ENCODE measurements around the gene MYBPHL.

MYBPHL gene

DNA sequence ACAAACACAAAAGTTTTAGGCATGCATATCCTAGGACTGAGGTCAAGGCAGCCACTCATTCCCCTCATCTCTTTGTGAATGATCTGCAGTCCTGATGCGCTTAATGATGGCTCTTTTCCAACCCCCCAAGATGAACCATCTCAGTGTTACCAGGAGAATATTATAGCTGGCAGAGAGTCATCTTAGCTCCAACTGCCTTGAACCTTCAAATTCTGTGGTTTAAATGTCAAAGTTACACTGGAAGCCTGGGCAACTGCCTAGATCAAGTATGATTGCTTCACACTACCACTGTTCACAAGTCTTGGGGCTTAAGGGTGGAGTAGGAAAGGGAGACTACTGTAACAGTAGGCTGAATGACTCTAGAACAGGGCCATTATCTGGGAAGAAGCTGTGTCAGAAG is 8.0 kb upstream of the MYBPHL start:
- H3K27ac ChIP-seq (ENCODE audit: extremely low read depth, low read depth, low read length): no peak overlapping the region
- peaks cover 19 to 82% of the 10 kb centered on the region in 2 experiments; a peak in 2 of 3 replicates for H3K36me3 ChIP-seq (ENCODE audit: control insufficient read depth in 2 of 2, insufficient read depth in 1 of 2, low read length in 2 of 2)
- no peaks in the 10 kb centered on the region for H3K4me1 ChIP-seq (ENCODE audit: control insufficient read depth, insufficient read depth, low read length)
- POLR2A ChIA-PET: no interaction called here
- CTCF ChIA-PET: no interaction called here
- no peaks in the 10 kb centered on the region for H3K9me3 ChIP-seq (ENCODE audit: control insufficient read depth, insufficient read depth, low read depth, low read length)
- TF ChIP-seq ZNF24 (tag by site-specific recombination; IDR thresholded peaks at IDR 0.05) (no peak), GLI2 (tag by site-specific recombination; IDR thresholded peaks at IDR 0.05; ENCODE audit: borderline replicate concordance, low read depth) (no peak), ZNF132 (tag by site-specific recombination; IDR thresholded peaks at IDR 0.05; ENCODE audit: borderline replicate concordance) (no peak), MZF1 (tag by site-specific recombination; IDR thresholded peaks at IDR 0.05; ENCODE audit: borderline replicate concordance) (no peak), ZNF510 (tag by site-specific recombination; IDR thresholded peaks at IDR 0.05; ENCODE audit: insufficient replicate concordance) (no peak), ZNF776 (tag by site-specific recombination; IDR thresholded peaks at IDR 0.05; ENCODE audit: borderline replicate concordance) (no peak), ZNF701 (tag by site-specific recombination; IDR thresholded peaks at IDR 0.05) (no peak), ZNF791 (tag by site-specific recombination; IDR thresholded peaks at IDR 0.05) (no peak), ZNF677 (tag by site-specific recombination; IDR thresholded peaks at IDR 0.05) (no peak), GFI1B (tag by site-specific recombination; IDR thresholded peaks at IDR 0.05) (no peak), ZNF514 (tag by site-specific recombination; IDR thresholded peaks at IDR 0.05) (no peak), ZNF133 (tag by site-specific recombination; IDR thresholded peaks at IDR 0.05) (no peak), ZBTB17 (tag by site-specific recombination; IDR thresholded peaks at IDR 0.05) (no peak), ZBTB1 (tag by site-specific recombination; IDR thresholded peaks at IDR 0.05) (no peak)
- TF ChIP-seq, protein P1, sequence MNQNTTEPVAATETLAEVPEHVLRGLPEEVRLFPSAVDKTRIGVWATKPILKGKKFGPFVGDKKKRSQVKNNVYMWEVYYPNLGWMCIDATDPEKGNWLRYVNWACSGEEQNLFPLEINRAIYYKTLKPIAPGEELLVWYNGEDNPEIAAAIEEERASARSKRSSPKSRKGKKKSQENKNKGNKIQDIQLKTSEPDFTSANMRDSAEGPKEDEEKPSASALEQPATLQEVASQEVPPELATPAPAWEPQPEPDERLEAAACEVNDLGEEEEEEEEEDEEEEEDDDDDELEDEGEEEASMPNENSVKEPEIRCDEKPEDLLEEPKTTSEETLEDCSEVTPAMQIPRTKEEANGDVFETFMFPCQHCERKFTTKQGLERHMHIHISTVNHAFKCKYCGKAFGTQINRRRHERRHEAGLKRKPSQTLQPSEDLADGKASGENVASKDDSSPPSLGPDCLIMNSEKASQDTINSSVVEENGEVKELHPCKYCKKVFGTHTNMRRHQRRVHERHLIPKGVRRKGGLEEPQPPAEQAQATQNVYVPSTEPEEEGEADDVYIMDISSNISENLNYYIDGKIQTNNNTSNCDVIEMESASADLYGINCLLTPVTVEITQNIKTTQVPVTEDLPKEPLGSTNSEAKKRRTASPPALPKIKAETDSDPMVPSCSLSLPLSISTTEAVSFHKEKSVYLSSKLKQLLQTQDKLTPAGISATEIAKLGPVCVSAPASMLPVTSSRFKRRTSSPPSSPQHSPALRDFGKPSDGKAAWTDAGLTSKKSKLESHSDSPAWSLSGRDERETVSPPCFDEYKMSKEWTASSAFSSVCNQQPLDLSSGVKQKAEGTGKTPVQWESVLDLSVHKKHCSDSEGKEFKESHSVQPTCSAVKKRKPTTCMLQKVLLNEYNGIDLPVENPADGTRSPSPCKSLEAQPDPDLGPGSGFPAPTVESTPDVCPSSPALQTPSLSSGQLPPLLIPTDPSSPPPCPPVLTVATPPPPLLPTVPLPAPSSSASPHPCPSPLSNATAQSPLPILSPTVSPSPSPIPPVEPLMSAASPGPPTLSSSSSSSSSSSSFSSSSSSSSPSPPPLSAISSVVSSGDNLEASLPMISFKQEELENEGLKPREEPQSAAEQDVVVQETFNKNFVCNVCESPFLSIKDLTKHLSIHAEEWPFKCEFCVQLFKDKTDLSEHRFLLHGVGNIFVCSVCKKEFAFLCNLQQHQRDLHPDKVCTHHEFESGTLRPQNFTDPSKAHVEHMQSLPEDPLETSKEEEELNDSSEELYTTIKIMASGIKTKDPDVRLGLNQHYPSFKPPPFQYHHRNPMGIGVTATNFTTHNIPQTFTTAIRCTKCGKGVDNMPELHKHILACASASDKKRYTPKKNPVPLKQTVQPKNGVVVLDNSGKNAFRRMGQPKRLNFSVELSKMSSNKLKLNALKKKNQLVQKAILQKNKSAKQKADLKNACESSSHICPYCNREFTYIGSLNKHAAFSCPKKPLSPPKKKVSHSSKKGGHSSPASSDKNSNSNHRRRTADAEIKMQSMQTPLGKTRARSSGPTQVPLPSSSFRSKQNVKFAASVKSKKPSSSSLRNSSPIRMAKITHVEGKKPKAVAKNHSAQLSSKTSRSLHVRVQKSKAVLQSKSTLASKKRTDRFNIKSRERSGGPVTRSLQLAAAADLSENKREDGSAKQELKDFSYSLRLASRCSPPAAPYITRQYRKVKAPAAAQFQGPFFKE (tag by site-specific recombination; IDR thresholded peaks at IDR 0.05; ENCODE audit: borderline replicate concordance): no peak
- TF ChIP-seq, protein P2, sequence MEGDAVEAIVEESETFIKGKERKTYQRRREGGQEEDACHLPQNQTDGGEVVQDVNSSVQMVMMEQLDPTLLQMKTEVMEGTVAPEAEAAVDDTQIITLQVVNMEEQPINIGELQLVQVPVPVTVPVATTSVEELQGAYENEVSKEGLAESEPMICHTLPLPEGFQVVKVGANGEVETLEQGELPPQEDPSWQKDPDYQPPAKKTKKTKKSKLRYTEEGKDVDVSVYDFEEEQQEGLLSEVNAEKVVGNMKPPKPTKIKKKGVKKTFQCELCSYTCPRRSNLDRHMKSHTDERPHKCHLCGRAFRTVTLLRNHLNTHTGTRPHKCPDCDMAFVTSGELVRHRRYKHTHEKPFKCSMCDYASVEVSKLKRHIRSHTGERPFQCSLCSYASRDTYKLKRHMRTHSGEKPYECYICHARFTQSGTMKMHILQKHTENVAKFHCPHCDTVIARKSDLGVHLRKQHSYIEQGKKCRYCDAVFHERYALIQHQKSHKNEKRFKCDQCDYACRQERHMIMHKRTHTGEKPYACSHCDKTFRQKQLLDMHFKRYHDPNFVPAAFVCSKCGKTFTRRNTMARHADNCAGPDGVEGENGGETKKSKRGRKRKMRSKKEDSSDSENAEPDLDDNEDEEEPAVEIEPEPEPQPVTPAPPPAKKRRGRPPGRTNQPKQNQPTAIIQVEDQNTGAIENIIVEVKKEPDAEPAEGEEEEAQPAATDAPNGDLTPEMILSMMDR (tag by site-specific recombination; IDR thresholded peaks at IDR 0.05): no peak
- TF ChIP-seq, protein P3, sequence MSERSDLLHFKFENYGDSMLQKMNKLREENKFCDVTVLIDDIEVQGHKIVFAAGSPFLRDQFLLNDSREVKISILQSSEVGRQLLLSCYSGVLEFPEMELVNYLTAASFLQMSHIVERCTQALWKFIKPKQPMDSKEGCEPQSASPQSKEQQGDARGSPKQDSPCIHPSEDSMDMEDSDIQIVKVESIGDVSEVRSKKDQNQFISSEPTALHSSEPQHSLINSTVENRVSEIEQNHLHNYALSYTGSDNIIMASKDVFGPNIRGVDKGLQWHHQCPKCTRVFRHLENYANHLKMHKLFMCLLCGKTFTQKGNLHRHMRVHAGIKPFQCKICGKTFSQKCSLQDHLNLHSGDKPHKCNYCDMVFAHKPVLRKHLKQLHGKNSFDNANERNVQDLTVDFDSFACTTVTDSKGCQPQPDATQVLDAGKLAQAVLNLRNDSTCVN (tag by site-specific recombination; optimal IDR thresholded peaks at IDR 0.05): no peak
- TF ChIP-seq, protein P4, sequence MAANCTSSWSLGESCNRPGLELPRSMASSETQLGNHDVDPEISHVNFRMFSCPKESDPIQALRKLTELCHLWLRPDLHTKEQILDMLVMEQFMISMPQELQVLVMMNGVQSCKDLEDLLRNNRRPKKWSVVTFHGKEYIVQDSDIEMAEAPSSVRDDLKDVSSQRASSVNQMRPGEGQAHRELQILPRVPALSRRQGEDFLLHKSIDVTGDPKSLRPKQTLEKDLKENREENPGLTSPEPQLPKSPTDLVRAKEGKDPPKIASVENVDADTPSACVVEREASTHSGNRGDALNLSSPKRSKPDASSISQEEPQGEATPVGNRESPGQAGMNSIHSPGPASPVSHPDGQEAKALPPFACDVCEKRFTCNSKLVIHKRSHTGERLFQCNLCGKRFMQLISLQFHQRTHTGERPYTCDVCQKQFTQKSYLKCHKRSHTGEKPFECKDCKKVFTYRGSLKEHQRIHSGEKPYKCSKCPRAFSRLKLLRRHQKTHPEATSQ (tag by site-specific recombination; IDR thresholded peaks at IDR 0.05): no peak
- no peak overlapping the region for H3K4me3 ChIP-seq (ENCODE audit: low read depth, low read length)

All from HEK293 (cell line).